Large intestine (tissue), 12 donors: ENCODE measurements around the gene SIPA1. TPM values are rescaled to one million over a fixed set of nuclear protein-coding genes. Genes with fewer than 3 reads are reported as not detected.

Experiments used
- DNase-seq, 2 donors: peaks; one replicate each; pipeline versions ENCODE4 v3.0.0 to v3.0.0-alpha.2; 2013
- H3K27ac ChIP-seq: one replicate; pipeline ENCODE4 v1.5.1; 2013; ENCODE audit warnings: low read length
- H3K27me3 ChIP-seq: 2 replicates; pipeline ENCODE4 v1.6.1; 2013; ENCODE audit warnings: low read length; ENCODE audit not compliant: control insufficient read depth, insufficient read depth
- H3K36me3 ChIP-seq: 2 replicates; pipeline ENCODE4 v1.6.1; 2013; ENCODE audit warnings: low read length; ENCODE audit not compliant: control insufficient read depth, insufficient read depth
- H3K4me1 ChIP-seq: one replicate; pipeline ENCODE4 v1.6.1; 2013; ENCODE audit warnings: low read length; ENCODE audit not compliant: control insufficient read depth, insufficient read depth
- H3K4me3 ChIP-seq: one replicate; pipeline ENCODE4 v1.5.1; 2013; ENCODE audit warnings: low read length
- H3K9me3 ChIP-seq: one replicate; pipeline ENCODE4 v1.6.1; 2013; ENCODE audit warnings: mild to moderate bottlenecking, low read depth, low read length, moderate library complexity; ENCODE audit not compliant: control insufficient read depth
- WGBS: methylation state at CpG from one replicate; pipeline ENCODE4 v1.1.5; 2013; ENCODE audit warnings: low lambda C conversion rate; ENCODE audit not compliant: insufficient coverage; 5-methylcytosine and 5-hydroxymethylcytosine counted together
- long read RNA-seq, 11 donors: transcript quantifications; one replicate each; lab custom pipeline, GENCODE V29; 2026
- polyA plus RNA-seq: library from polyadenylated mRNA; unstranded; fragments of 120-200 nt; gene quantifications from one replicate; pipeline ENCODE4 v1.2.1, GENCODE V29; 2013

Gene SIPA1
- 26.4 TPM for polyA plus RNA-seq
- long read RNA-seq, donor 1, partial matches to known transcripts, result 0 of 1 reads
- long read RNA-seq, donor 1, other reads (novel, unspliced or antisense), result 0 of 1 reads
- long read RNA-seq, donor 2, partial matches to known transcripts, result 0 of 4 reads
- long read RNA-seq, donor 2, other reads (novel, unspliced or antisense), result 0 of 4 reads
- long read RNA-seq, donor 3, result 0 reads
- long read RNA-seq, donor 4, result 0 reads
- long read RNA-seq, donor 5, partial matches to known transcripts, result 0 of 4 reads
- long read RNA-seq, donor 5, other reads (novel, unspliced or antisense), result 0 of 4 reads
- long read RNA-seq, donor 6, partial matches to known transcripts, result 0 of 3 reads
- long read RNA-seq, donor 6, other reads (novel, unspliced or antisense), result 0 of 3 reads
- long read RNA-seq, donor 7, partial matches to known transcripts, result 0 of 1 reads
- long read RNA-seq, donor 7, other reads (novel, unspliced or antisense), result 0 of 1 reads
- long read RNA-seq, donor 8, partial matches to known transcripts, result 5 of 7 reads
- long read RNA-seq, donor 8, other reads (novel, unspliced or antisense), result 0 of 7 reads
- long read RNA-seq, donor 9, partial matches to known transcripts, result 0 of 3 reads
- long read RNA-seq, donor 9, other reads (novel, unspliced or antisense), result 0 of 3 reads
- long read RNA-seq, donor 10, result 0 reads
- long read RNA-seq, donor 11, partial matches to known transcripts, result 0 of 2 reads
- long read RNA-seq, donor 11, other reads (novel, unspliced or antisense), result 0 of 2 reads

- Histone ChIP-seq H3K9me3 (peaks cover 5% of the 10 kb centered on the region), H3K4me3 (peak within 1 kb of the TSS; percentile 74), H3K27ac (peak within 1 kb of the TSS; percentile 67), H3K36me3 (peaks cover 45% of the 10 kb centered on the region), H3K4me1 (peaks cover 20% of the 10 kb centered on the region), H3K27me3 (peaks cover 9% of the 10 kb centered on the region)
- no CpG with 5 or more reads among the region's 46 CpGs for WGBS
- DNase-seq, result peak; percentile 60 to 76
These were observed at the start of gene SIPA1 for GRCh38 chr11:65637794-65638419. TSS of gene SIPA1 (plus strand) at chr11:65638101. CDS start at chr11:65640922, 2,821 bp downstream.

- Histone ChIP-seq H3K4me1 (peaks cover 23% of the 10 kb centered on the region), H3K27me3 (peaks cover 13% of the 10 kb centered on the region), H3K9me3 (peaks cover 4% of the 10 kb centered on the region), H3K4me3 (no peak overlapping the region), H3K36me3 (peaks cover 33% of the 10 kb centered on the region), H3K27ac (no peak overlapping the region)
- WGBS, result 20% methylated on average over 2 of the region's 13 CpGs
- peak; percentile 62 to 67 for DNase-seq
These were observed 49.5 kb upstream of the SIPA1 start for GRCh38 chr11:65588199-65589054.

- Histone ChIP-seq H3K4me1 (peaks cover 23% of the 10 kb centered on the region), H3K36me3 (peaks cover 33% of the 10 kb centered on the region), H3K4me3 (no peak overlapping the region), H3K27ac (no peak overlapping the region), H3K9me3 (peaks cover 4% of the 10 kb centered on the region), H3K27me3 (peaks cover 5% of the 10 kb centered on the region)
- no peak for DNase-seq
- no CpG with 5 or more reads among the region's 9 CpGs for WGBS
These were observed 48.3 kb upstream of the SIPA1 start for GRCh38 chr11:65589444-65590239.

GRCh38 chr11:65590240-65590738 lies 47.6 kb upstream of the SIPA1 start:
- whole genome bisulfite sequencing, result no CpG with 5 or more reads among the region's 8 CpGs
- H3K36me3 ChIP-seq, result peaks cover 33% of the 10 kb centered on the region
- DNase-seq, result no peak
- no peak overlapping the region for H3K27ac ChIP-seq
- H3K4me3 ChIP-seq, result no peak overlapping the region
- H3K4me1 ChIP-seq, result peaks cover 23% of the 10 kb centered on the region
- H3K9me3 ChIP-seq, result peaks cover 4% of the 10 kb centered on the region
- peaks cover 3% of the 10 kb centered on the region for H3K27me3 ChIP-seq

GRCh38 chr11:65591939-65592857 lies 45.7 kb upstream of the SIPA1 start:
- Histone ChIP-seq H3K9me3 (peaks cover 4% of the 10 kb centered on the region), H3K4me3 (peak overlapping the region; percentile 11), H3K36me3 (peaks cover 24% of the 10 kb centered on the region), H3K27ac (no peak overlapping the region), H3K4me1 (peaks cover 19% of the 10 kb centered on the region), H3K27me3 (peaks cover 3% of the 10 kb centered on the region)
- WGBS, result no CpG with 5 or more reads among the region's 106 CpGs
- peak in 1 of 2 donors; percentile 63 for DNase-seq

- Histone ChIP-seq H3K4me3 (no peak overlapping the region), H3K9me3 (peaks cover 4% of the 10 kb centered on the region), H3K36me3 (peaks cover 27% of the 10 kb centered on the region), H3K4me1 (peaks cover 18% of the 10 kb centered on the region), H3K27me3 (peaks cover 3% of the 10 kb centered on the region), H3K27ac (no peak overlapping the region)
- no CpG with 5 or more reads among the region's 22 CpGs for WGBS
- no peak for DNase-seq
These were observed 44.9 kb upstream of the SIPA1 start for GRCh38 chr11:65592858-65593517.

GRCh38 chr11:65593518-65594414 lies 44.1 kb upstream of the SIPA1 start:
- Histone ChIP-seq H3K27me3 (peaks cover 3% of the 10 kb centered on the region), H3K4me1 (peaks cover 10% of the 10 kb centered on the region), H3K36me3 (peaks cover 35% of the 10 kb centered on the region), H3K27ac (no peak overlapping the region), H3K9me3 (peaks cover 4% of the 10 kb centered on the region), H3K4me3 (no peak overlapping the region)
- WGBS, result no CpG with 5 or more reads among the region's 26 CpGs
- DNase-seq, result no peak

GRCh38 chr11:65595131-65595530 lies 42.8 kb upstream of the SIPA1 start:
- no peak for DNase-seq
- H3K4me3 ChIP-seq, result no peak overlapping the region
- WGBS, result no CpG with 5 or more reads among the region's 3 CpGs
- H3K4me1 ChIP-seq, result peaks cover 8% of the 10 kb centered on the region
- peaks cover 4% of the 10 kb centered on the region for H3K9me3 ChIP-seq
- peaks cover 36% of the 10 kb centered on the region for H3K36me3 ChIP-seq
- H3K27ac ChIP-seq, result no peak overlapping the region
- peaks cover 3% of the 10 kb centered on the region for H3K27me3 ChIP-seq
